Measurements from ENCODE around the gene TMED9.

The TMED9 gene

DNA sequence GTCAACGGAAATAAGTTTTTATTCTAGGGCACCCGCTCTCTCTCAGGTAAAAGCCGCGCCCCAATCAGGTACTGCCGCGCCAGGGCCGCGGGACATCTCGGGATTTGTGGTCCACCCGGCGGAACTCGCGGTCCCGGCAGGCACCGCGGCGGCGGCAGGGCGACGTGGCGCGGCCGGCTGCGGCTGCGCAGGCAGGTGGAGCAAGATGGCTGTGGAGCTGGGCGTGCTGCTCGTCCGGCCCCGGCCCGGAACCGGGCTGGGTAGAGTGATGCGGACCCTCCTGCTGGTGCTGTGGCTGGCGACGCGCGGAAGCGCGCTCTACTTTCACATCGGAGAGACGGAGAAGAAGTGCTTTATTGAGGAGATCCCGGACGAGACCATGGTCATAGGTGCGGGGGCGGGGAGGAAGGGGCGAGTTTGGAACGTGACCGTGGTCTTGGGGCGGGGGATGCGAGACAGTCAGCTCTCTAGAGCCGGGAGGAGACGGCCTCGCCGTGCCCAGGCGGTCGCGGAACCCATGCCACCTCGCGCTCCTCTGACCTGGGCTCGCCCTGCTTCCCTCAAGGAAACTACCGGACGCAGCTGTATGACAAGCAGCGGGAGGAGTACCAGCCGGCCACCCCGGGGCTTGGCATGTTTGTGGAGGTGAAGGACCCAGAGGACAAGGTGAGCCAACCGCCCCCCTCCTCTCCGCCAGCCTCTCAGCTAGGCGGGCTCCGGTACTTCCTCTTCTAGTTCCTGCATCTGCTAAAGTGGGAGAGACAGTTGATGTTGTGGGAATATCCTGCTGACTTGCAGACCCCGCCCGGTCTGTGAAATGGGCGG, at the start of gene TMED9:
TSS of gene TMED9 (plus strand) at position 194 of the 825 bp plus-strand sequence. CDS start at position 206, 12 bp downstream.
- Histone ChIP-seq H3K9me2 (replicated peaks; ENCODE audit: insufficient read depth, low read length) (no peaks in the 10 kb centered on the region), H3K36me3 (replicated peaks; ENCODE audit: insufficient read depth, low read length) (peaks cover 12% of the 10 kb centered on the region; the same call in 1 of the 2 replicates), H4K20me1 (ENCODE audit: insufficient read depth, low read length) (no peaks in the 10 kb centered on the region), H2AFZ (ENCODE audit: low read length) (peak within 1 kb of the TSS; percentile 60), H3K27me3 (replicated peaks; ENCODE audit: insufficient read depth, low read length) (peaks cover 32% of the 10 kb centered on the region), H3K79me2 (ENCODE audit: low read length) (peaks cover 24% of the 10 kb centered on the region), H3K4me2 (ENCODE audit: low read depth, low read length) (peak within 1 kb of the TSS; percentile 94), H3K4me1 (ENCODE audit: low read length) (peaks cover 11% of the 10 kb centered on the region; the same call in 1 of the 2 replicates), H3K27ac (ENCODE audit: low read length) (peak within 1 kb of the TSS; percentile 44; the same call in 1 of the 2 replicates), H3K9ac (ENCODE audit: low read length) (peak within 1 kb of the TSS; percentile 89), H3K4me3 (ENCODE audit: low read length) (peak within 1 kb of the TSS; percentile 86), H3K9me3 (replicated peaks; ENCODE audit: insufficient read depth, low read length) (no peaks in the 10 kb centered on the region), H3F3A (ENCODE audit: insufficient read depth, low read length) (0 out of 2 replicates have a peak, but pooled peaks cover 11% of the 10 kb centered on the region)
- TF ChIP-seq EZH2 (optimal IDR thresholded peaks at IDR 0.05; ENCODE audit: low read depth, low read length): no peak
- TF ChIP-seq, protein P1, sequence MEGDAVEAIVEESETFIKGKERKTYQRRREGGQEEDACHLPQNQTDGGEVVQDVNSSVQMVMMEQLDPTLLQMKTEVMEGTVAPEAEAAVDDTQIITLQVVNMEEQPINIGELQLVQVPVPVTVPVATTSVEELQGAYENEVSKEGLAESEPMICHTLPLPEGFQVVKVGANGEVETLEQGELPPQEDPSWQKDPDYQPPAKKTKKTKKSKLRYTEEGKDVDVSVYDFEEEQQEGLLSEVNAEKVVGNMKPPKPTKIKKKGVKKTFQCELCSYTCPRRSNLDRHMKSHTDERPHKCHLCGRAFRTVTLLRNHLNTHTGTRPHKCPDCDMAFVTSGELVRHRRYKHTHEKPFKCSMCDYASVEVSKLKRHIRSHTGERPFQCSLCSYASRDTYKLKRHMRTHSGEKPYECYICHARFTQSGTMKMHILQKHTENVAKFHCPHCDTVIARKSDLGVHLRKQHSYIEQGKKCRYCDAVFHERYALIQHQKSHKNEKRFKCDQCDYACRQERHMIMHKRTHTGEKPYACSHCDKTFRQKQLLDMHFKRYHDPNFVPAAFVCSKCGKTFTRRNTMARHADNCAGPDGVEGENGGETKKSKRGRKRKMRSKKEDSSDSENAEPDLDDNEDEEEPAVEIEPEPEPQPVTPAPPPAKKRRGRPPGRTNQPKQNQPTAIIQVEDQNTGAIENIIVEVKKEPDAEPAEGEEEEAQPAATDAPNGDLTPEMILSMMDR (IDR thresholded peaks at IDR 0.05; ENCODE audit: low read length): no peak
- TF ChIP-seq EZH2phosphoT487 (IDR thresholded peaks at IDR 0.05; ENCODE audit: low read length): no peak
- DNase-seq: peak; percentile 91

GRCh38 chr5:177542816-177543465, 49.1 kb upstream of the TMED9 start:
- Histone ChIP-seq H4K20me1 (ENCODE audit: insufficient read depth, low read length) (no peaks in the 10 kb centered on the region), H3K27ac (ENCODE audit: low read length) (no peak overlapping the region), H3K27me3 (replicated peaks; ENCODE audit: insufficient read depth, low read length) (no peaks in the 10 kb centered on the region), H3K4me1 (ENCODE audit: low read length) (no peaks in the 10 kb centered on the region), H3K4me2 (ENCODE audit: low read depth, low read length) (no peak overlapping the region), H3K9me2 (replicated peaks; ENCODE audit: insufficient read depth, low read length) (no peaks in the 10 kb centered on the region), H3K9me3 (replicated peaks; ENCODE audit: insufficient read depth, low read length) (no peaks in the 10 kb centered on the region), H2AFZ (ENCODE audit: low read length) (no peak overlapping the region), H3F3A (ENCODE audit: insufficient read depth, low read length) (no peaks in the 10 kb centered on the region), H3K9ac (ENCODE audit: low read length) (no peak overlapping the region), H3K79me2 (ENCODE audit: low read length) (peaks cover 83% of the 10 kb centered on the region), H3K36me3 (replicated peaks; ENCODE audit: insufficient read depth, low read length) (no peaks in the 10 kb centered on the region), H3K4me3 (ENCODE audit: low read length) (no peak overlapping the region)
- no peak for DNase-seq
- TF ChIP-seq EZH2 (optimal IDR thresholded peaks at IDR 0.05; ENCODE audit: low read depth, low read length): no peak
- TF ChIP-seq, protein P1 (IDR thresholded peaks at IDR 0.05; ENCODE audit: low read length): no peak
- no peak for TF ChIP-seq EZH2phosphoT487 (IDR thresholded peaks at IDR 0.05; ENCODE audit: low read length)

DNA sequence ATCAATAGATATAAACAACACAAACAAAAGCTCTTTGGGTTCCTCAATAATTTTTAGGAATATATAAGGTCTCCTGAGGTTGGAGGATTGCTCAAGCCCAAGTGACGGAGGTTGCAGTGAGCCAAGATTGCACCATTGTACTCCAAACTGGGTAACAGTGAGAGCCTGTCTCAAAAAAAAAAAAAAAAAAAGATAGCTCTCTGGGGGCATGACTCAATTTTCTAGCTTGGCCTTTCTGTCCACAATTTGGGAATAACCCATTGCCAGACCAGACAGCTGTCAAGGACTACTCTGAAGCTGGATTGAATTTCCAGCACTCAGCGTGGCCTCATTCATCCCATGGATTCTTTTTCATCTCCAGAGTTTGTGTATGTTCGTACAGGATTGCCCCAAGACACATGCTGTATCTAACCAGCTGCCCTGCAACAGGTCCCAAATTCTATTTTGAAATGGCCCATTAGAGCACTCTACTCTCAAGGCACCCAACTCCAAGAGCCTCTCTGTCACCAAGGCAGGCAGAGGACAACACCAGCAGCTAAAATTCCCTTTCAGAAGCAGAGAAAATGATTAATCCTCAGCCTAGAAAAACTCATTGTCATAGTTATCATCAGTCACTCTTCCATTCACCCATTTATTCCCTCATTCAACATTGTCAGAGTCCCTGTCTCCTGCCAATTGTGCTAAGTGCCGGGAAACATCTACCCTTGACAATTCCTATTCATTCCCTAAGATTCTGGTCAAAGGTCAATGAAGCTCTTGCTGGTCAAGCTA, 46.3 kb upstream of the TMED9 start:
- Histone ChIP-seq H3K4me1 (ENCODE audit: low read length) (no peaks in the 10 kb centered on the region), H3F3A (ENCODE audit: insufficient read depth, low read length) (no peaks in the 10 kb centered on the region), H3K79me2 (ENCODE audit: low read length) (peaks cover 91% of the 10 kb centered on the region), H3K4me2 (ENCODE audit: low read depth, low read length) (no peak overlapping the region), H4K20me1 (ENCODE audit: insufficient read depth, low read length) (0 out of 2 replicates have a peak, but pooled peaks cover 4% of the 10 kb centered on the region), H3K9me2 (replicated peaks; ENCODE audit: insufficient read depth, low read length) (no peaks in the 10 kb centered on the region), H2AFZ (ENCODE audit: low read length) (no peak overlapping the region), H3K27me3 (replicated peaks; ENCODE audit: insufficient read depth, low read length) (no peaks in the 10 kb centered on the region), H3K27ac (ENCODE audit: low read length) (no peak overlapping the region), H3K9me3 (replicated peaks; ENCODE audit: insufficient read depth, low read length) (no peaks in the 10 kb centered on the region), H3K9ac (ENCODE audit: low read length) (no peak overlapping the region), H3K4me3 (ENCODE audit: low read length) (no peak overlapping the region), H3K36me3 (replicated peaks; ENCODE audit: insufficient read depth, low read length) (no peaks in the 10 kb centered on the region)
- no peak for TF ChIP-seq EZH2phosphoT487 (IDR thresholded peaks at IDR 0.05; ENCODE audit: low read length)
- no peak for TF ChIP-seq EZH2 (optimal IDR thresholded peaks at IDR 0.05; ENCODE audit: low read depth, low read length)
- TF ChIP-seq, protein P1 (IDR thresholded peaks at IDR 0.05; ENCODE audit: low read length): no peak
- DNase-seq: no peak
